GM12878 (cell line): ENCODE data around the gene LRP8. TPM values are rescaled to one million over a fixed set of nuclear protein-coding genes. Genes with fewer than 3 reads are reported as not detected.

Experiments
- ATAC-seq: fragments of 200-7000 bp; cut with Tn5 transposase; 3 replicates; pipeline ENCODE4 v1.9.1; 2020; ENCODE audit warnings: mild to moderate bottlenecking, moderate library complexity
- BruUV-seq: library from RNA; stranded (reverse); fragments of 400-500 nt; replicated peaks from 2 replicates; lab custom pipeline; 2021; lab: Mats Ljungman, UMichigan
- CTCF ChIA-PET: fragments of 300-600 bp; sonication (Branson Sonifier 250); formaldehyde crosslinking; extraction: SDS; loops from one replicate; lab custom pipeline; 2021; ENCODE audit warnings: inconsistent platforms; lab: Yijun Ruan, JAX
- POLR2A ChIA-PET: fragments of 350-600 bp; formaldehyde crosslinking; extraction: SDS; loops from one replicate; lab custom pipeline; 2021; ENCODE audit warnings: inconsistent platforms; lab: Charles Lee
- RAD21 ChIA-PET: fragments of 300-600 bp; sonication (Branson Sonifier 250); formaldehyde crosslinking; loops from one replicate; lab custom pipeline; 2023; ENCODE audit warnings: antibody characterized with exemption; ENCODE audit not compliant: unreplicated experiment; lab: Charles Lee
- SMC1A ChIA-PET: fragments of 300-600 bp; sonication (Branson Sonifier 250); formaldehyde crosslinking; loops from one replicate; lab custom pipeline; 2023; ENCODE audit not compliant: unreplicated experiment, uncharacterized antibody; lab: Charles Lee
- DNase-seq: peaks from one replicate; pipeline ENCODE4 v3.0.0-alpha.2; 2011; ENCODE audit warnings: low read depth, low spot score
- FAIRE-seq: peaks from 3 replicates; lab custom pipeline; 2011; peaks lifted over from hg19 to GRCh38; lab: Jason Lieb, UNC
- H2AFZ ChIP-seq: 2 replicates; pipeline ENCODE4 v1.6.0; 2011; ENCODE audit warnings: low read depth, low read length, control low read depth; ENCODE audit not compliant: control insufficient read depth
- H3K27ac ChIP-seq: 2 replicates; pipeline ENCODE4 v1.5.1; 2011; ENCODE audit warnings: control low read depth; ENCODE audit not compliant: control insufficient read depth, insufficient read depth
- H3K27me3 ChIP-seq, 2 experiments: replicated peaks in 1 of 2; 2 replicates each; pipeline versions ENCODE4 v1.6.0 to v1.6.1; 2011; ENCODE audit warnings: low read length in 1 of 2; ENCODE audit not compliant: control insufficient read depth in 2 of 2, insufficient read depth in 2 of 2
- H3K36me3 ChIP-seq, 2 experiments: 2 replicates each; pipeline ENCODE4 v1.5.1; 2011; ENCODE audit warnings: low read length in 1 of 2; ENCODE audit not compliant: control insufficient read depth in 2 of 2, insufficient read depth in 2 of 2
- H3K4me1 ChIP-seq: 2 replicates; pipeline ENCODE4 v1.6.1; 2011; ENCODE audit warnings: mild to moderate bottlenecking, low read length, moderate library complexity, mixed read lengths; ENCODE audit not compliant: control insufficient read depth, insufficient read depth
- H3K4me2 ChIP-seq: 2 replicates; pipeline ENCODE4 v1.6.0; 2011; ENCODE audit warnings: control low read depth; ENCODE audit not compliant: control insufficient read depth, insufficient read depth
- H3K4me3 ChIP-seq: fragments of 200-600 bp; sonication (generic); 2 replicates; pipeline ENCODE4 v1.5.1; 2016
- H3K79me2 ChIP-seq: 2 replicates; pipeline ENCODE4 v1.6.0; 2011; ENCODE audit warnings: low read length; ENCODE audit not compliant: control insufficient read depth, insufficient read depth
- H3K9ac ChIP-seq: 2 replicates; pipeline ENCODE4 v1.8.0; 2011; ENCODE audit warnings: low read length, control low read depth, mixed read lengths; ENCODE audit not compliant: control insufficient read depth, insufficient read depth
- H3K9me3 ChIP-seq: replicated peaks from 3 replicates; pipeline ENCODE4 v1.5.1; 2011; ENCODE audit warnings: mild to moderate bottlenecking, low read length; ENCODE audit not compliant: control insufficient read depth, insufficient read depth
- H4K20me1 ChIP-seq: 2 replicates; pipeline ENCODE4 v1.6.0; 2011; ENCODE audit not compliant: control insufficient read depth, insufficient read depth
- BACH1 ChIP-seq: fragments of 450-650 bp; IDR thresholded peaks from 2 replicates; pipeline ENCODE4 v1.6.1; 2017; ENCODE audit warnings: mild to moderate bottlenecking, borderline replicate concordance
- DPF2 ChIP-seq: fragments of 450-650 bp; IDR thresholded peaks from 2 replicates; pipeline ENCODE4 v1.6.1; 2017; ENCODE audit warnings: mild to moderate bottlenecking
- E2F4 ChIP-seq: IDR thresholded peaks from 2 replicates; pipeline ENCODE4 v1.6.1; 2012; ENCODE audit warnings: low read depth, low read length, improper control_type of control experiment
- EZH2 ChIP-seq: IDR thresholded peaks from 2 replicates; pipeline ENCODE4 v1.6.1; 2012; ENCODE audit warnings: low read depth, mild to moderate bottlenecking, control low read depth, inconsistent platforms, low read length, borderline replicate concordance; ENCODE audit not compliant: control insufficient read depth
- HCFC1 ChIP-seq: fragments of 150-350 bp; IDR thresholded peaks from 2 replicates; pipeline ENCODE4 v1.6.1; 2014; ENCODE audit warnings: low read length
- LARP7 ChIP-seq: fragments of 450-650 bp; IDR thresholded peaks from 2 replicates; pipeline ENCODE4 v1.6.1; 2017; ENCODE audit warnings: mild to moderate bottlenecking
- MYC ChIP-seq: IDR thresholded peaks from 2 replicates; pipeline ENCODE4 v1.6.1; 2011; ENCODE audit warnings: mild to moderate bottlenecking, low read length, moderate library complexity, inconsistent platforms; ENCODE audit not compliant: insufficient read depth, insufficient replicate concordance, insufficient read length, severe bottlenecking
- PKNOX1 ChIP-seq: fragments of 450-650 bp; IDR thresholded peaks from 2 replicates; pipeline ENCODE4 v1.6.1; 2016; ENCODE audit warnings: mild to moderate bottlenecking
- POU2F2 ChIP-seq: IDR thresholded peaks from 3 replicates; pipeline ENCODE4 v1.6.1; 2011; ENCODE audit warnings: low read depth, mild to moderate bottlenecking, low read length, borderline replicate concordance
- RAD51 ChIP-seq: fragments of 450-650 bp; IDR thresholded peaks from 2 replicates; pipeline ENCODE4 v1.6.1; 2016; ENCODE audit warnings: moderate library complexity, mild to moderate bottlenecking, inconsistent platforms
- RFX5 ChIP-seq: IDR thresholded peaks from 2 replicates; pipeline ENCODE4 v1.6.1; 2011; ENCODE audit warnings: low read depth, low read length, improper control_type of control experiment
- TARDBP ChIP-seq: IDR thresholded peaks from 2 replicates; pipeline ENCODE4 v1.6.1; 2016; ENCODE audit warnings: borderline replicate concordance
- WGBS: methylation state at CpG from one replicate; pipeline ENCODE4 v1.1.6; 2016; ENCODE audit warnings: low lambda C conversion rate; ENCODE audit not compliant: insufficient replicate concordance, insufficient coverage; ENCODE audit errors: missing lambda C conversion rate; 5-methylcytosine and 5-hydroxymethylcytosine counted together
- in situ Hi-C: fragments of 300-500 bp; cut with MboI; formaldehyde crosslinking; loops from 9 replicates; pipeline ENCODE4 v1.14.3; 2018; ENCODE audit warnings: mixed read lengths
- intact Hi-C: fragments of 100-400 bp; cut with micrococcal nuclease; formaldehyde crosslinking; loops from one replicate; pipeline ENCODE4 v1.14.2; 2022; ENCODE audit not compliant: unreplicated experiment
- polyA plus RNA-seq, 11 experiments: library from polyadenylated mRNA; depleted of rRNA in 4 of 11; unstranded in 6 of 11; stranded (reverse) in 5 of 11; fragments of >200 nt; fragmentation: Nextera tagmentation in 4 of 11; fragmentation: Illumina TruSeq in 1 of 11; extraction: Ambion mirVana in 4 of 11; extraction: Trizol in 1 of 11; gene quantifications; 1 replicate in 1 of 11; 2 replicates in 10 of 11; pipeline versions ENCODE4 v1.2.1 to v1.2.3, GENCODE V29; 2011 to 2016; ENCODE audit warnings: inconsistent platforms in 2 of 11, missing spikeins in 2 of 11, low read depth in 1 of 11
- total RNA-seq, 4 experiments: library from RNA; depleted of rRNA in 3 of 4; stranded (reverse); fragments of >200 nt in 3 of 4; fragmentation: Illumina TruSeq in 1 of 4; extraction: Trizol in 1 of 4; gene quantifications; 2 replicates each; pipeline versions ENCODE4 v1.2.1 to v1.2.3, GENCODE V29; 2013 to 2021
- TF ChIP-seq, protein P1 (sequence below): IDR thresholded peaks from 2 replicates; pipeline ENCODE4 v1.6.1; 2012; ENCODE audit warnings: low read length, inconsistent platforms
- TF ChIP-seq, protein P2 (sequence below): IDR thresholded peaks from 2 replicates; pipeline ENCODE4 v1.6.1; 2011; ENCODE audit warnings: low read depth, mild to moderate bottlenecking, low read length, moderate library complexity, borderline replicate concordance; ENCODE audit errors: extremely low read depth
- TF ChIP-seq, protein P3 (sequence below): IDR thresholded peaks from 2 replicates; pipeline ENCODE4 v1.6.1; 2012; ENCODE audit warnings: improper control_type of control experiment, low read depth, low read length; ENCODE audit not compliant: insufficient replicate concordance

Gene LRP8
- total and polyA plus RNA-seq, 10 of the 15 experiments (the other 5 are each of a cell fraction or from before 2014, with no cell fraction given): 2.8 to 40.5 (median 22.3) TPM

GRCh38 chr1:53219711-53220110 lies 108.2 kb downstream of the LRP8 start (continued):
- TF ChIP-seq, protein P1, sequence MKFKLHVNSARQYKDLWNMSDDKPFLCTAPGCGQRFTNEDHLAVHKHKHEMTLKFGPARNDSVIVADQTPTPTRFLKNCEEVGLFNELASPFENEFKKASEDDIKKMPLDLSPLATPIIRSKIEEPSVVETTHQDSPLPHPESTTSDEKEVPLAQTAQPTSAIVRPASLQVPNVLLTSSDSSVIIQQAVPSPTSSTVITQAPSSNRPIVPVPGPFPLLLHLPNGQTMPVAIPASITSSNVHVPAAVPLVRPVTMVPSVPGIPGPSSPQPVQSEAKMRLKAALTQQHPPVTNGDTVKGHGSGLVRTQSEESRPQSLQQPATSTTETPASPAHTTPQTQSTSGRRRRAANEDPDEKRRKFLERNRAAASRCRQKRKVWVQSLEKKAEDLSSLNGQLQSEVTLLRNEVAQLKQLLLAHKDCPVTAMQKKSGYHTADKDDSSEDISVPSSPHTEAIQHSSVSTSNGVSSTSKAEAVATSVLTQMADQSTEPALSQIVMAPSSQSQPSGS: no peak
- TF ChIP-seq, protein P2, sequence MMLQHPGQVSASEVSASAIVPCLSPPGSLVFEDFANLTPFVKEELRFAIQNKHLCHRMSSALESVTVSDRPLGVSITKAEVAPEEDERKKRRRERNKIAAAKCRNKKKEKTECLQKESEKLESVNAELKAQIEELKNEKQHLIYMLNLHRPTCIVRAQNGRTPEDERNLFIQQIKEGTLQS: no peak
- TF ChIP-seq TARDBP: no peak
- TF ChIP-seq EZH2: no peak
- TF ChIP-seq RAD51: no peak
- TF ChIP-seq DPF2: no peak
- TF ChIP-seq, all 136 proteins: peak for 0

DNA sequence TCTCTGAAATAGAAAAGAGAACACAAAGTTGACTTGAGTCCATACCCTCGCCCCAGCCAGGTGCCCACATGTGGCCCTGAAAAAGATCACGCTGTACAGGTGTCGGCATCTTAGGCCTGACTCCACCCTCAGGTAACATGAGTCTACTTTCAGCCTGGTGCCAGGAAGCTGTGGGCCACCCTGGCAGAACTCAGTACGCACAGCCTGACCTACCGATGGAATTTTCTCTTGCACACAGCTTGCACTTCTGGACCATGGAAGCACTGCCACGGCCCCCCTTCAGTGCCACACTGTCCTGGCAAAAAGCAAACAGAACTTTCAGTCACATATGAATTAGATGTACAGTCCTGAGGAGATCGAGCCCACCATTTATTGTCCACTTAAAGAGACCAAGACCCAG lies 109.7 kb downstream of the LRP8 start:
- SMC1A ChIA-PET: no interaction called here
- no peak overlapping the region for H3K4me3 ChIP-seq
- FAIRE-seq (no peak), ATAC-seq (no peak), DNase-seq (no peak)
- no TSS peak for BruUV-seq
- in situ Hi-C loops (no loop called here), intact Hi-C loops (no loop called here)
- no peak overlapping the region for H2AFZ ChIP-seq
- POLR2A ChIA-PET: no interaction called here
- RAD21 ChIA-PET: no interaction called here
- no peak overlapping the region for H3K9ac ChIP-seq
- H3K4me1 ChIP-seq: 0 out of 2 replicates have a peak, but pooled peaks cover 4% of the 10 kb centered on the region
- peaks cover 4 to 10% of the 10 kb centered on the region in 2 experiments for H3K36me3 ChIP-seq
- CTCF ChIA-PET: no interaction called here
- H3K27me3 ChIP-seq: no peaks in the 10 kb centered on the region
- H3K79me2 ChIP-seq: peaks cover 8% of the 10 kb centered on the region
- no peak overlapping the region for H3K4me2 ChIP-seq
- H4K20me1 ChIP-seq: no peaks in the 10 kb centered on the region
- no peaks in the 10 kb centered on the region for H3K9me3 ChIP-seq
- no peak overlapping the region for H3K27ac ChIP-seq
- WGBS: 90% methylated on average over 7 of the region's 7 CpGs
- TF ChIP-seq LARP7 (no peak), POU2F2 (no peak), MYC (no peak), RFX5 (no peak), HCFC1 (no peak), PKNOX1 (no peak), BACH1 (no peak), E2F4 (no peak)
- TF ChIP-seq, protein P3, sequence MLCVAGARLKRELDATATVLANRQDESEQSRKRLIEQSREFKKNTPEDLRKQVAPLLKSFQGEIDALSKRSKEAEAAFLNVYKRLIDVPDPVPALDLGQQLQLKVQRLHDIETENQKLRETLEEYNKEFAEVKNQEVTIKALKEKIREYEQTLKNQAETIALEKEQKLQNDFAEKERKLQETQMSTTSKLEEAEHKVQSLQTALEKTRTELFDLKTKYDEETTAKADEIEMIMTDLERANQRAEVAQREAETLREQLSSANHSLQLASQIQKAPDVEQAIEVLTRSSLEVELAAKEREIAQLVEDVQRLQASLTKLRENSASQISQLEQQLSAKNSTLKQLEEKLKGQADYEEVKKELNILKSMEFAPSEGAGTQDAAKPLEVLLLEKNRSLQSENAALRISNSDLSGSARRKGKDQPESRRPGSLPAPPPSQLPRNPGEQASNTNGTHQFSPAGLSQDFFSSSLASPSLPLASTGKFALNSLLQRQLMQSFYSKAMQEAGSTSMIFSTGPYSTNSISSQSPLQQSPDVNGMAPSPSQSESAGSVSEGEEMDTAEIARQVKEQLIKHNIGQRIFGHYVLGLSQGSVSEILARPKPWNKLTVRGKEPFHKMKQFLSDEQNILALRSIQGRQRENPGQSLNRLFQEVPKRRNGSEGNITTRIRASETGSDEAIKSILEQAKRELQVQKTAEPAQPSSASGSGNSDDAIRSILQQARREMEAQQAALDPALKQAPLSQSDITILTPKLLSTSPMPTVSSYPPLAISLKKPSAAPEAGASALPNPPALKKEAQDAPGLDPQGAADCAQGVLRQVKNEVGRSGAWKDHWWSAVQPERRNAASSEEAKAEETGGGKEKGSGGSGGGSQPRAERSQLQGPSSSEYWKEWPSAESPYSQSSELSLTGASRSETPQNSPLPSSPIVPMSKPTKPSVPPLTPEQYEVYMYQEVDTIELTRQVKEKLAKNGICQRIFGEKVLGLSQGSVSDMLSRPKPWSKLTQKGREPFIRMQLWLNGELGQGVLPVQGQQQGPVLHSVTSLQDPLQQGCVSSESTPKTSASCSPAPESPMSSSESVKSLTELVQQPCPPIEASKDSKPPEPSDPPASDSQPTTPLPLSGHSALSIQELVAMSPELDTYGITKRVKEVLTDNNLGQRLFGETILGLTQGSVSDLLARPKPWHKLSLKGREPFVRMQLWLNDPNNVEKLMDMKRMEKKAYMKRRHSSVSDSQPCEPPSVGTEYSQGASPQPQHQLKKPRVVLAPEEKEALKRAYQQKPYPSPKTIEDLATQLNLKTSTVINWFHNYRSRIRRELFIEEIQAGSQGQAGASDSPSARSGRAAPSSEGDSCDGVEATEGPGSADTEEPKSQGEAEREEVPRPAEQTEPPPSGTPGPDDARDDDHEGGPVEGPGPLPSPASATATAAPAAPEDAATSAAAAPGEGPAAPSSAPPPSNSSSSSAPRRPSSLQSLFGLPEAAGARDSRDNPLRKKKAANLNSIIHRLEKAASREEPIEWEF: no peak
